HEK293 (cell line): Measurements from ENCODE around the gene DHCR7.

Source experiments
- CTCF ChIA-PET: fragments of 350-600 bp; formaldehyde crosslinking; extraction: SDS; loops from one replicate; lab custom pipeline; 2021; ENCODE audit warnings: antibody characterized with exemption; lab: Yijun Ruan, JAX
- POLR2A ChIA-PET: fragments of 300-600 bp; formaldehyde crosslinking; extraction: SDS; loops from one replicate; lab custom pipeline; 2020; ENCODE audit warnings: antibody characterized with exemption, inconsistent platforms; lab: Yijun Ruan, JAX
- H3K27ac ChIP-seq: fragments of 200-500 bp; sonication (Bioruptor generic); 2 replicates; pipeline ENCODE4 v1.5.1; 2014; ENCODE audit warnings: low read depth, low read length, control low read depth, inconsistent platforms; ENCODE audit errors: extremely low read depth
- H3K36me3 ChIP-seq, 2 experiments: fragments of 200-500 bp in 1 of 2; sonication (Bioruptor generic) in 1 of 2; 1 replicate in 1 of 2; 2 replicates in 1 of 2; pipeline ENCODE4 v1.5.1; 2014 to 2017; ENCODE audit warnings: inconsistent platforms in 2 of 2, low read length in 2 of 2; ENCODE audit not compliant: control insufficient read depth in 2 of 2, insufficient read depth in 1 of 2
- H3K4me1 ChIP-seq: fragments of 200-500 bp; sonication (Bioruptor generic); 2 replicates; pipeline ENCODE4 v1.5.1; 2014; ENCODE audit warnings: mild to moderate bottlenecking, low read length, inconsistent platforms; ENCODE audit not compliant: control insufficient read depth, insufficient read depth
- H3K4me3 ChIP-seq: 2 replicates; pipeline ENCODE4 v1.5.1; 2011; ENCODE audit warnings: low read depth, mild to moderate bottlenecking, control low read depth, low read length, moderate library complexity
- H3K9me3 ChIP-seq: fragments of 200-500 bp; sonication (Bioruptor generic); 2 replicates; pipeline ENCODE4 v1.5.1; 2014; ENCODE audit warnings: low read depth, low read length, inconsistent platforms; ENCODE audit not compliant: control insufficient read depth, insufficient read depth
- AEBP2 ChIP-seq: fragments of 450-650 bp; formaldehyde crosslinking; IDR thresholded peaks from 2 replicates; pipeline ENCODE4 v1.5.1; 2016; ENCODE audit warnings: missing biosample characterization, missing genetic modification characterization, borderline replicate concordance
- BCL11A ChIP-seq: fragments of 450-650 bp; formaldehyde crosslinking; IDR thresholded peaks from 2 replicates; pipeline ENCODE4 v1.5.1; 2016; ENCODE audit warnings: low read depth, missing biosample characterization, missing genetic modification characterization
- BCL11B ChIP-seq: fragments of 450-650 bp; formaldehyde crosslinking; IDR thresholded peaks from 2 replicates; pipeline ENCODE4 v1.5.1; 2016; ENCODE audit warnings: low read depth, missing biosample characterization, missing genetic modification characterization
- CTCF ChIP-seq: fragments of 450-650 bp; formaldehyde crosslinking; IDR thresholded peaks from 2 replicates; pipeline ENCODE4 v1.5.1; 2016; ENCODE audit warnings: missing biosample characterization, missing genetic modification characterization
- GFI1B ChIP-seq: fragments of 450-650 bp; formaldehyde crosslinking; IDR thresholded peaks from 2 replicates; pipeline ENCODE4 v1.5.1; 2016; ENCODE audit warnings: missing biosample characterization, missing genetic modification characterization
- KLF10 ChIP-seq: fragments of 450-650 bp; IDR thresholded peaks from 2 replicates; pipeline ENCODE4 v1.5.1; 2018; ENCODE audit warnings: missing biosample characterization, mild to moderate bottlenecking, missing genetic modification characterization
- REST ChIP-seq: fragments of 450-650 bp; formaldehyde crosslinking; IDR thresholded peaks from 2 replicates; pipeline ENCODE4 v1.5.1; 2016; ENCODE audit warnings: missing biosample characterization, missing genetic modification characterization
- ZBTB8A ChIP-seq: fragments of 450-650 bp; formaldehyde crosslinking; IDR thresholded peaks from 2 replicates; pipeline ENCODE4 v1.5.1; 2016; ENCODE audit warnings: missing biosample characterization, missing genetic modification characterization
- ZNF140 ChIP-seq: fragments of 450-650 bp; formaldehyde crosslinking; IDR thresholded peaks from 2 replicates; pipeline ENCODE4 v1.5.1; 2016; ENCODE audit warnings: missing biosample characterization, missing genetic modification characterization
- ZNF146 ChIP-seq: fragments of 450-650 bp; formaldehyde crosslinking; IDR thresholded peaks from 2 replicates; pipeline ENCODE4 v1.5.1; 2016; ENCODE audit warnings: missing biosample characterization, missing genetic modification characterization
- ZNF16 ChIP-seq: fragments of 450-650 bp; formaldehyde crosslinking; IDR thresholded peaks from 2 replicates; pipeline ENCODE4 v1.5.1; 2016; ENCODE audit warnings: low read depth, missing biosample characterization, missing genetic modification characterization
- ZNF214 ChIP-seq: fragments of 450-650 bp; formaldehyde crosslinking; IDR thresholded peaks from 2 replicates; pipeline ENCODE4 v1.5.1; 2017; ENCODE audit warnings: missing biosample characterization, mild to moderate bottlenecking, missing genetic modification characterization, borderline replicate concordance
- ZNF223 ChIP-seq: fragments of 450-650 bp; formaldehyde crosslinking; IDR thresholded peaks from 2 replicates; pipeline ENCODE4 v1.5.1; 2016; ENCODE audit warnings: missing biosample characterization, missing genetic modification characterization
- ZNF341 ChIP-seq: fragments of 450-650 bp; formaldehyde crosslinking; IDR thresholded peaks from 2 replicates; pipeline ENCODE4; 2016; ENCODE audit warnings: low read depth, missing biosample characterization, missing genetic modification characterization
- ZNF37A ChIP-seq: fragments of 450-650 bp; IDR thresholded peaks from 2 replicates; pipeline ENCODE4 v1.5.1; 2018; ENCODE audit warnings: missing biosample characterization, missing genetic modification characterization
- ZNF423 ChIP-seq: fragments of 450-650 bp; formaldehyde crosslinking; IDR thresholded peaks from 2 replicates; pipeline ENCODE4 v1.5.1; 2016; ENCODE audit warnings: missing biosample characterization, missing genetic modification characterization
- ZNF426 ChIP-seq: fragments of 450-650 bp; formaldehyde crosslinking; IDR thresholded peaks from 2 replicates; pipeline ENCODE4 v1.5.1; 2017; ENCODE audit warnings: missing biosample characterization, missing genetic modification characterization, mild to moderate bottlenecking, inconsistent platforms, moderate library complexity
- ZNF514 ChIP-seq: fragments of 450-650 bp; formaldehyde crosslinking; IDR thresholded peaks from 2 replicates; pipeline ENCODE4 v1.5.1; 2016; ENCODE audit warnings: missing biosample characterization, missing genetic modification characterization
- ZNF548 ChIP-seq: fragments of 450-650 bp; formaldehyde crosslinking; IDR thresholded peaks from 2 replicates; pipeline ENCODE4 v1.5.1; 2016; ENCODE audit warnings: missing biosample characterization, missing genetic modification characterization
- ZNF555 ChIP-seq: fragments of 450-650 bp; formaldehyde crosslinking; conservative IDR thresholded peaks from 2 replicates; pipeline ENCODE4 v1.5.1; 2017; ENCODE audit warnings: missing biosample characterization, mild to moderate bottlenecking, missing genetic modification characterization, inconsistent platforms
- ZNF585B ChIP-seq: fragments of 450-650 bp; formaldehyde crosslinking; IDR thresholded peaks from 2 replicates; pipeline ENCODE4 v1.5.1; 2016; ENCODE audit warnings: missing biosample characterization, missing genetic modification characterization
- ZNF610 ChIP-seq: fragments of 450-650 bp; formaldehyde crosslinking; IDR thresholded peaks from 2 replicates; pipeline ENCODE4 v1.5.1; 2016; ENCODE audit warnings: missing biosample characterization, missing genetic modification characterization, borderline replicate concordance
- ZNF624 ChIP-seq: fragments of 450-650 bp; formaldehyde crosslinking; IDR thresholded peaks from 2 replicates; pipeline ENCODE4 v1.5.1; 2017; ENCODE audit warnings: missing biosample characterization, missing genetic modification characterization
- ZNF660 ChIP-seq: fragments of 450-650 bp; IDR thresholded peaks from 2 replicates; pipeline ENCODE4 v1.5.1; 2018; ENCODE audit warnings: missing biosample characterization, mild to moderate bottlenecking, missing genetic modification characterization
- ZNF670 ChIP-seq: fragments of 450-650 bp; formaldehyde crosslinking; IDR thresholded peaks from 2 replicates; pipeline ENCODE4 v1.5.1; 2016; ENCODE audit warnings: missing biosample characterization, missing genetic modification characterization, low read depth
- ZNF701 ChIP-seq: fragments of 450-650 bp; formaldehyde crosslinking; IDR thresholded peaks from 2 replicates; pipeline ENCODE4 v1.5.1; 2016; ENCODE audit warnings: missing biosample characterization, missing genetic modification characterization

Gene DHCR7

GRCh38 chr11:71470946-71471345, 22.8 kb upstream of the DHCR7 start:
- TF ChIP-seq ZNF426 (tag by site-specific recombination) (no peak), ZNF514 (tag by site-specific recombination) (no peak), ZNF670 (tag by site-specific recombination) (no peak), CTCF (no peak), BCL11A (tag by site-specific recombination) (no peak), KLF10 (tag by site-specific recombination) (no peak), ZNF423 (tag by site-specific recombination) (no peak), ZNF223 (tag by site-specific recombination) (no peak), ZNF16 (no peak), ZNF341 (no peak)
- TF ChIP-seq, all 188 proteins: peak for 0
- Histone ChIP-seq H3K27ac (no peak overlapping the region), H3K9me3 (no peaks in the 10 kb centered on the region), H3K36me3 (peaks cover 0 to 53% of the 10 kb centered on the region in 2 experiments; a peak in 2 of 3 replicates), H3K4me3 (no peak overlapping the region), H3K4me1 (peaks cover 3% of the 10 kb centered on the region; the same call in 1 of the 2 replicates)
- CTCF ChIA-PET: no interaction called here
- POLR2A ChIA-PET: no interaction called here

GRCh38 chr11:71467164-71467563, 19.0 kb upstream of the DHCR7 start:
- ChIA-PET CTCF (no interaction called here), POLR2A (no interaction called here)
- Histone ChIP-seq H3K9me3 (no peaks in the 10 kb centered on the region), H3K36me3 (peaks cover 0 to 33% of the 10 kb centered on the region in 2 experiments; a peak in 1 of 3 replicates), H3K4me3 (no peak overlapping the region), H3K27ac (no peak overlapping the region), H3K4me1 (peaks cover 3% of the 10 kb centered on the region; the same call in 1 of the 2 replicates)
- TF ChIP-seq ZNF624 (tag by site-specific recombination) (no peak), ZNF585B (tag by site-specific recombination) (no peak), GFI1B (tag by site-specific recombination) (no peak), ZNF214 (tag by site-specific recombination) (no peak), ZNF610 (tag by site-specific recombination) (no peak), ZNF701 (tag by site-specific recombination) (no peak), BCL11A (tag by site-specific recombination) (no peak), BCL11B (tag by site-specific recombination) (no peak), ZNF548 (tag by site-specific recombination) (no peak), ZNF140 (no peak), KLF10 (tag by site-specific recombination) (no peak), ZBTB8A (tag by site-specific recombination) (no peak), ZNF37A (no peak), REST (tag by site-specific recombination) (no peak), AEBP2 (tag by site-specific recombination) (no peak), ZNF146 (no peak), ZNF660 (tag by site-specific recombination) (no peak), ZNF555 (tag by site-specific recombination) (no peak)
